Measurements from ENCODE around the gene NPTXR.

NPTXR gene

GRCh38 chr22:38802671-38803121, 41.1 kb downstream of the NPTXR start:
- peak; percentile 90 for DNase-seq (ENCODE audit: low spot score)

GRCh38 chr22:38799265-38800002, 44.4 kb downstream of the NPTXR start:
- POLR2A ChIA-PET (ENCODE audit: low non-redundant PET) = no interaction called here
- TF ChIP-seq CTCF (conservative IDR thresholded peaks at IDR 0.05; ENCODE audit: low read depth) = no peak

More at GRCh38 chr22:38802671-38803121, 41.1 kb downstream of the NPTXR start:
- ChIA-PET POLR2A (ENCODE audit: low non-redundant PET) (no interaction called here), CTCF (no interaction called here)
- peak overlapping the region; percentile 78 for H3K27ac ChIP-seq
- TF ChIP-seq CTCF (conservative IDR thresholded peaks at IDR 0.05; ENCODE audit: low read depth) = no peak

GRCh38 chr22:38798496-38798895, 45.3 kb downstream of the NPTXR start:
- ChIA-PET CTCF (no interaction called here), POLR2A (ENCODE audit: low non-redundant PET) (no interaction called here)
- no peak for DNase-seq (ENCODE audit: low spot score)
- TF ChIP-seq CTCF (conservative IDR thresholded peaks at IDR 0.05; ENCODE audit: low read depth) = no peak
- H3K27ac ChIP-seq = no peak overlapping the region

More at GRCh38 chr22:38799265-38800002, 44.4 kb downstream of the NPTXR start:
- CTCF ChIA-PET = no interaction called here
- no peak overlapping the region for H3K27ac ChIP-seq
- DNase-seq (ENCODE audit: low spot score) = no peak

- POLR2A ChIA-PET (ENCODE audit: low non-redundant PET) = no interaction called here
- DNase-seq (ENCODE audit: low spot score) = no peak
- H3K27ac ChIP-seq = no peak overlapping the region
- no peak for TF ChIP-seq CTCF (conservative IDR thresholded peaks at IDR 0.05; ENCODE audit: low read depth)
- CTCF ChIA-PET = no interaction called here
These were observed 47.4 kb downstream of the NPTXR start for GRCh38 chr22:38796262-38796957.

GRCh38 chr22:38795569-38795968, 48.3 kb downstream of the NPTXR start:
- CTCF ChIA-PET = no interaction called here
- TF ChIP-seq CTCF (conservative IDR thresholded peaks at IDR 0.05; ENCODE audit: low read depth) = no peak
- no peak overlapping the region for H3K27ac ChIP-seq
- POLR2A ChIA-PET (ENCODE audit: low non-redundant PET) = no interaction called here
- no peak for DNase-seq (ENCODE audit: low spot score)

- TF ChIP-seq CTCF (conservative IDR thresholded peaks at IDR 0.05; ENCODE audit: low read depth) = no peak
- ChIA-PET CTCF (no interaction called here), POLR2A (ENCODE audit: low non-redundant PET) (no interaction called here)
- peak; percentile 96 for DNase-seq (ENCODE audit: low spot score)
- H3K27ac ChIP-seq = peak within 1 kb of the TSS; percentile 84
These were observed 49.9 kb downstream of the NPTXR start, which contains the start of gene DNAL4 for GRCh38 chr22:38793721-38794466. DNAL4 (minus strand) TSS chr22:38794143; CDS start chr22:38782731, 11,412 bp downstream.

All from RWPE1 (cell line).